K562 (cell line): ENCODE data around the gene TAC1. TPM values are rescaled to one million over a fixed set of nuclear protein-coding genes. Genes with fewer than 3 reads are reported as not detected.

ENCODE experiments used
- ATAC-seq: fragments of 200-7000 bp; cut with Tn5 transposase; 3 replicates; pipeline ENCODE4 v1.9.1; 2020; ENCODE audit warnings: moderate library complexity
- BruUV-seq: library from RNA; stranded (reverse); fragments of 400-500 nt; replicated peaks from 2 replicates; lab custom pipeline; 2021; lab: Mats Ljungman, UMichigan
- CTCF ChIA-PET: fragments of 300-600 bp; formaldehyde crosslinking; extraction: SDS; loops from one replicate; lab custom pipeline; 2021; ENCODE audit warnings: low intra/inter-chr PET ratio; lab: Yijun Ruan, JAX
- POLR2A ChIA-PET: fragments of 300-600, 350-650 bp; sonication (Branson Sonifier 250); formaldehyde crosslinking; extraction: SDS; loops from one replicate; lab custom pipeline; 2021; ENCODE audit warnings: antibody characterized with exemption, inconsistent platforms; lab: Yijun Ruan, JAX
- DNase-seq, 4 experiments: peaks; one replicate each; pipeline versions ENCODE4 v3.0.0 to v3.0.0-alpha.2; 2011 to 2018; ENCODE audit warnings: low spot score in 3 of 4, mixed read lengths in 3 of 4; ENCODE audit errors: extremely low read depth in 1 of 4
- FAIRE-seq: peaks from 2 replicates; lab custom pipeline; 2011; peaks lifted over from hg19 to GRCh38; lab: Jason Lieb, UNC
- H2AFZ ChIP-seq: 2 replicates; pipeline ENCODE4 v1.6.0; 2011; ENCODE audit warnings: low read depth, low read length, control low read depth, inconsistent platforms
- H3K27ac ChIP-seq: fragments of 200-600 bp; 3 replicates; pipeline ENCODE4 v1.8.0; 2011; ENCODE audit warnings: low read depth, mild to moderate bottlenecking, control low read depth, inconsistent platforms, low read length, moderate library complexity, mixed read lengths; ENCODE audit errors: extremely low read depth
- H3K27me3 ChIP-seq, 2 experiments: fragments of 300-600 bp in 1 of 2; 2 replicates in 1 of 2; 3 replicates in 1 of 2; pipeline versions ENCODE4 v1.6.0 to v1.8.0; 2011; ENCODE audit warnings: inconsistent platforms in 2 of 2, low read length in 2 of 2, mild to moderate bottlenecking in 1 of 2, mixed read lengths in 1 of 2, moderate library complexity in 1 of 2; ENCODE audit not compliant: control insufficient read depth in 2 of 2, insufficient read depth in 2 of 2
- H3K36me3 ChIP-seq: fragments of 300-600 bp; 3 replicates; pipeline ENCODE4 v1.8.0; 2011; ENCODE audit warnings: mild to moderate bottlenecking, low read length, inconsistent platforms; ENCODE audit not compliant: control insufficient read depth, insufficient read depth
- H3K4me1 ChIP-seq, 2 experiments: fragments of 200-600 bp in 1 of 2; replicated peaks in 1 of 2; 2 replicates in 1 of 2; 3 replicates in 1 of 2; pipeline versions ENCODE4 v1.5.1 to v1.8.0; 2011; ENCODE audit warnings: inconsistent platforms in 2 of 2, low read length in 2 of 2, mild to moderate bottlenecking in 1 of 2, mixed read lengths in 1 of 2, moderate library complexity in 1 of 2; ENCODE audit not compliant: control insufficient read depth in 2 of 2, insufficient read depth in 2 of 2
- H3K4me2 ChIP-seq: 2 replicates; pipeline ENCODE4 v1.6.1; 2011; ENCODE audit warnings: low read length, control low read depth, inconsistent platforms, mixed read lengths; ENCODE audit not compliant: insufficient read depth
- H3K4me3 ChIP-seq: fragments of 200-600 bp; sonication (generic), shearing (Covaris generic); 2 replicates; pipeline ENCODE4 v1.5.1; 2016; ENCODE audit warnings: control low read depth, inconsistent platforms
- H3K79me2 ChIP-seq: fragments of 200-600 bp; 3 replicates; pipeline ENCODE4 v1.8.0; 2011; ENCODE audit warnings: low read length, inconsistent platforms; ENCODE audit not compliant: control insufficient read depth, insufficient read depth
- H3K9ac ChIP-seq, 2 experiments: 2 replicates each; pipeline versions ENCODE4 v1.6.0 to v1.6.1; 2011; ENCODE audit warnings: low read depth in 2 of 2, low read length in 2 of 2, control low read depth in 1 of 2, inconsistent platforms in 1 of 2, mild to moderate bottlenecking in 1 of 2, mixed read lengths in 1 of 2; ENCODE audit not compliant: insufficient read depth in 1 of 2
- H3K9me1 ChIP-seq: one replicate; pipeline ENCODE4 v1.6.0; 2011; ENCODE audit warnings: inconsistent platforms, mild to moderate bottlenecking, low read length, moderate library complexity; ENCODE audit not compliant: control insufficient read depth, insufficient read depth
- H3K9me3 ChIP-seq: replicated peaks from 2 replicates; pipeline ENCODE4 v1.5.1; 2011; ENCODE audit warnings: low read depth, low read length, inconsistent platforms; ENCODE audit not compliant: control insufficient read depth, insufficient read depth
- H4K20me1 ChIP-seq: replicated peaks from 2 replicates; pipeline ENCODE4 v1.6.1; 2011; ENCODE audit warnings: low read length, inconsistent platforms, mixed read lengths; ENCODE audit not compliant: control insufficient read depth, insufficient read depth
- CSDE1 ChIP-seq, 2 experiments: fragments of 450-650 bp; IDR thresholded peaks; 2 replicates each; pipeline ENCODE4 v1.6.1; 2016; ENCODE audit warnings: mild to moderate bottlenecking in 1 of 2
- DEAF1 ChIP-seq: fragments of 450-650 bp; formaldehyde crosslinking; IDR thresholded peaks from 2 replicates; pipeline ENCODE4 v1.4.0; 2020; ENCODE audit warnings: mild to moderate bottlenecking, moderate library complexity
- FOXA1 ChIP-seq: fragments of 450-650 bp; IDR thresholded peaks from 2 replicates; pipeline ENCODE4 v1.6.1; 2016; ENCODE audit warnings: mild to moderate bottlenecking, borderline replicate concordance
- HNRNPUL1 ChIP-seq: fragments of 200-400 bp; formaldehyde crosslinking; IDR thresholded peaks from 2 replicates; pipeline ENCODE4 v1.6.1; 2017; ENCODE audit warnings: low read length
- MLX ChIP-seq, 2 experiments: fragments of 450-650 bp in 1 of 2; sonication (generic) in 1 of 2; formaldehyde crosslinking; conservative IDR thresholded peaks; 2 replicates each; pipeline versions ENCODE4 v1.4.0 to v1.8.1; 2020 to 2022; ENCODE audit warnings: mild to moderate bottlenecking in 1 of 2, missing genetic modification reagents in 1 of 2
- MTF1 ChIP-seq: fragments of 250-450 bp; sonication (Bioruptor Pico); IDR thresholded peaks from 2 replicates; pipeline ENCODE4 v1.9.0; 2021; ENCODE audit warnings: moderate library complexity, mild to moderate bottlenecking, inconsistent platforms, borderline replicate concordance
- NONO ChIP-seq, 2 experiments: fragments of 200-400 bp in 1 of 2; fragments of 450-650 bp in 1 of 2; formaldehyde crosslinking in 1 of 2; IDR thresholded peaks; 2 replicates each; pipeline ENCODE4 v1.6.1; 2017; ENCODE audit warnings: low read depth in 2 of 2, mild to moderate bottlenecking in 2 of 2, moderate library complexity in 2 of 2, low read length in 1 of 2
- POLR2G ChIP-seq: fragments of 200-400 bp; formaldehyde crosslinking; IDR thresholded peaks from 2 replicates; pipeline ENCODE4 v1.6.1; 2017; ENCODE audit warnings: low read depth, mild to moderate bottlenecking, antibody characterized with exemption, low read length, moderate library complexity
- TEAD1 ChIP-seq, 2 experiments: fragments of 450-650 bp in 1 of 2; sonication (generic) in 1 of 2; formaldehyde crosslinking; IDR thresholded peaks; 2 replicates each; pipeline versions ENCODE4 v1.4.0 to v1.8.0; 2020 to 2022; ENCODE audit warnings: mild to moderate bottlenecking in 2 of 2, missing genetic modification reagents in 1 of 2
- XRCC3 ChIP-seq: fragments of 450-650 bp; IDR thresholded peaks from 2 replicates; pipeline ENCODE4 v1.6.1; 2017; ENCODE audit warnings: mild to moderate bottlenecking, moderate library complexity
- ZBTB11 ChIP-seq, 3 experiments: fragments of 200-800 bp in 1 of 3; fragments of 250-450 bp in 1 of 3; fragments of 450-650 bp in 1 of 3; sonication (Bioruptor Pico) in 1 of 3; sonication (Bioruptor generic) in 1 of 3; formaldehyde crosslinking in 1 of 3; IDR thresholded peaks; 2 replicates each; pipeline versions ENCODE4 v1.6.1 to v1.8.0; 2016 to 2022; ENCODE audit warnings: mild to moderate bottlenecking in 2 of 3, missing genetic modification characterization in 2 of 3, missing compliant biosample characterization in 1 of 3, moderate library complexity in 1 of 3
- ZNF79 ChIP-seq: fragments of 250-450 bp; sonication (Bioruptor Pico); IDR thresholded peaks from 2 replicates; pipeline ENCODE4 v1.4.0; 2020; ENCODE audit warnings: low read depth, mild to moderate bottlenecking, moderate library complexity
- WGBS: fragments of 100-300 bp; shearing (Covaris generic); methylation state at CpG from one replicate; pipeline ENCODE4 v1.1.6; 2016; ENCODE audit warnings: low coverage, mixed read lengths; ENCODE audit not compliant: insufficient coverage; ENCODE audit errors: missing lambda C conversion rate; 5-methylcytosine and 5-hydroxymethylcytosine counted together
- in situ Hi-C: fragments of 300-500 bp; cut with MboI; formaldehyde crosslinking; loops from 4 replicates; pipeline ENCODE4 v1.15.0; 2018; ENCODE audit warnings: inconsistent platforms, mixed read lengths
- intact Hi-C: fragments of 100-400 bp; cut with micrococcal nuclease; formaldehyde crosslinking; loops from 2 replicates; pipeline ENCODE4 v1.14.2; 2022
- polyA plus RNA-seq, 8 experiments: library from polyadenylated mRNA; depleted of rRNA in 4 of 8; stranded (reverse) in 5 of 8; unstranded in 3 of 8; fragments of >200 nt; fragmentation: Nextera tagmentation in 2 of 8; fragmentation: Illumina TruSeq in 1 of 8; extraction: Ambion mirVana in 2 of 8; extraction: Trizol in 1 of 8; gene quantifications; 2 replicates each; pipeline versions ENCODE4 v1.2.1 to v1.2.3, GENCODE V29; 2011 to 2014; ENCODE audit warnings: inconsistent platforms in 1 of 8, missing spikeins in 1 of 8
- total RNA-seq, 7 experiments: library from RNA; depleted of rRNA in 6 of 7; stranded (reverse); fragments of >200 nt in 6 of 7; fragmentation: Illumina TruSeq in 2 of 7; extraction: Trizol in 2 of 7; gene quantifications; 2 replicates each; pipeline versions ENCODE4 v1.2.1 to v1.2.3, GENCODE V29; 2011 to 2021; ENCODE audit warnings: low replicate concordance in 1 of 7

Gene TAC1
- total and polyA plus RNA-seq, 9 of the 15 experiments (the other 6 are each of a cell fraction or from before 2014, with no cell fraction given) = 0.06 to 0.12 TPM; not detected in 7

GRCh38 chr7:97733276-97734161, 1.6 kb downstream of the TAC1 start:
- Histone ChIP-seq H3K27me3 (peaks cover 29 to 37% of the 10 kb centered on the region in 2 experiments), H3K79me2 (no peaks in the 10 kb centered on the region), H3K9me1 (no peaks in the 10 kb centered on the region), H3K9me3 (no peaks in the 10 kb centered on the region), H3K9ac (no peak overlapping the region), H3K4me2 (no peak overlapping the region), H3K27ac (no peak overlapping the region), H3K4me1 (peaks cover 0 to 14% of the 10 kb centered on the region in 2 experiments; a peak in 2 of 5 replicates), H4K20me1 (no peaks in the 10 kb centered on the region), H3K4me3 (no peak overlapping the region), H2AFZ (no peak overlapping the region), H3K36me3 (no peaks in the 10 kb centered on the region)
- intact Hi-C loops = no loop called here
- FAIRE-seq = no peak
- 6% methylated on average over 42 of the region's 59 CpGs for WGBS
- in situ Hi-C loops = no loop called here
- POLR2A ChIA-PET = no interaction called here
- no TSS peak for BruUV-seq
- CTCF ChIA-PET = interaction anchor here (0.7 kb wide), 1 partner anchor 170 kb away, joined by 6 read pairs; no protein-coding TSS in a partner anchor
- no peak for DNase-seq
- peak; percentile 23 for ATAC-seq
- TF ChIP-seq XRCC3 (no peak), NONO (IDR thresholded peaks at IDR 0.05; ENCODE audit: low read depth in 2 of 2, low read length in 1 of 2) (no peak), POLR2G (no peak), MTF1 (no peak), ZNF79 (no peak), HNRNPUL1 (no peak), CSDE1 (IDR thresholded peaks at IDR 0.05) (no peak), FOXA1 (no peak), TEAD1 (CRISPR knock-in tag; IDR thresholded peaks at IDR 0.05) (no peak), ZBTB11 (CRISPR knock-in tag; IDR thresholded peaks at IDR 0.05) (no peak), DEAF1 (CRISPR knock-in tag) (no peak), MLX (CRISPR knock-in tag; conservative IDR thresholded peaks at IDR 0.05) (no peak)
